Right hindlimb (tissue), 1 donor: Measurements from ENCODE around the gene PLGRKT.
"Not testable (repeated sequence)": the region's sequence is repeated elsewhere in the genome, so short reads cannot be mapped to it uniquely, and the experiment has no call there.

Experiments
- DNase-seq: peaks from one replicate; pipeline ENCODE4 v3.0.0-alpha.2; 2018

PLGRKT gene

GRCh38 chr9:5429873-5430564 is 7.7 kb downstream of the PLGRKT start:
- no peak for DNase-seq

DNA sequence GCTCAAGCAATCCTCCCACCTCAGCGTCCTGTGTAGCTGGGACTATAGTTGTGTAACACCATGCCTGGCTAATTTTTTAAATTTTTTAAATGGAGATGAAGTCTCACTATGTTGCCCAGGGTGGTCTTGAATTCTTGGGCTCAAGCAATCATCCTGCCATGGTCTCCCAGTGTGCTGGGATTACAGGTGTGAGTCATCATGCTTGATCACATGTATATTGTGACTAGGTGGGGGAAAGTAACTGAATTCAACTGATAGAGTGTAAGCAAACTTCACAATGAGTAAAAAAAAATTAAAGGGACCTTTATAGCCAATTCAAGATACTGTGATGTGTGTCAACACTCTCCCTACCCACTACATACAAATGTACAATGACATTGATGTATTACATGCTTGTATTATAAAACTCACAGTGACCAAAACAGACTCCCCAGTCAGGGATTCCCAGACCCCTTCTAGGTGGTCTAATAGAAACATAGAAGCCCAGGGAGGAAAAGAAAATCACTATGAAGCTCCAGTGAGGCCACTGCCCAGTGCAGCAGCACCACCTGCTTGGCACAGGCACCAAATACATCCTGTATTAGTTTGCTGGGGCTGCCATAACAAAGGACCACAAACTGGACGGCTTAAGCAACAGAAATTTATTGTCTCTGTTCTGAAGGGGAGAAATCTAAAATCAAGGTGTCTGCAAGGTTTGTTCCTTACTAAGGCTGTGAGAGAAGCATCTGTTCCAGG is 8.8 kb downstream of the PLGRKT start:
- no peak for DNase-seq

DNA sequence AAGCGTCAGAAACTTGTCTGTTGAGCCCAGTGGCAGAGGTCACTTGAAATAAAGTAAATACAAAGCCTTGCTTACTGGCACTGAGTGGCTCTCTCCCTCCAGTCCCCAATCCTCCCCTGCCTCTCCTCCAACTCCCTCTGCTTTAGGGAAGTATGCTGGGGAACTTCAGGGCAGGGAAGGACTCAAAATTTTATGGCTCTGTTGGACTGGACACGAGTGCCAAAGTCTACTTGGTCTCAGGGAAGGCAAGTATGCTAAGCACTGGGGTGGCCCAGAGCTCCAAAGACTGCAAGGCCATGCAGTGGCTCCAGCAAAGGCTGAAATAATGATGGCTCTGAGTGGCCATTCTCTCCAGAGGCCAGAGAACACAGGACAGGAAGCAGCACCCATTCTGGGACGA is 9.6 kb downstream of the PLGRKT start:
- no peak for DNase-seq

DNA sequence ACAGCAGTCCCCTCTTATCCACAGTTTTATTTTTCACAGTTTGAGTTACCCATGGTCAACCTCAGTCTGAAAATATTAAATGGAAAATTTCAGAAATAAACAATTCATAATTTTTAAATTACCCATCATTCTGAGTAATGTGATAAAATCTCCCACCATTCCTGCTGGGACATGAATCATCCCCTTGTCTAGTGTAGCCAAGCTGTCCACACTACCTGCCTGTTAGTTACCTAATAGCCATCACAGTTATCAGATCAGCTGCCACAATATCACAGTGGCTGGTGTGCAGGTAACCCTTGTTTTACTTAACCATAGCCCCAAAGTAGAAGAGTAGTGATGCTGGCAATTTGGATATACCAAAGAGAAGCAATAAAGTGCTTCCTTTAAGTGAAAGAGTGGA is 10.7 kb downstream of the PLGRKT start:
- DNase-seq = no peak

- no peak for DNase-seq
These were observed 12.6 kb downstream of the PLGRKT start for GRCh38 chr9:5425006-5425628.

DNA sequence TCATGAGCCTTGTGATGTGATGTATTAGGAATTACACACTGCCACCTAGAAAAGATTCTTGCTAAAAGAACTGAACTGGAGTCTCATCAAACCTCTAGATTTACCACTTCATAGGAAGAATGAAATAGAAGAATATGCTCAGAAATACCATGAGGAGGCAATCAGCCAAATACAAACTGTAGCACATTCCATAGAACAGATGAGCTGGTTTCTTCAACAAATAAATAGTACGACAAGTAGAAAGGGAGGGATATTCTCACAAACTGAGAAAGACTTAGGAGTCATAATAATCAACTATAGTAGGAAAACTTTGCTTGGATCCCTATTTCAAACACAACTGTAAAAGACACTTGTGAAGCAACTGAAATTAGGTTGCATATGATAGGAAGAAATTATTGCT is 15.4 kb downstream of the PLGRKT start:
- DNase-seq = no peak

DNA sequence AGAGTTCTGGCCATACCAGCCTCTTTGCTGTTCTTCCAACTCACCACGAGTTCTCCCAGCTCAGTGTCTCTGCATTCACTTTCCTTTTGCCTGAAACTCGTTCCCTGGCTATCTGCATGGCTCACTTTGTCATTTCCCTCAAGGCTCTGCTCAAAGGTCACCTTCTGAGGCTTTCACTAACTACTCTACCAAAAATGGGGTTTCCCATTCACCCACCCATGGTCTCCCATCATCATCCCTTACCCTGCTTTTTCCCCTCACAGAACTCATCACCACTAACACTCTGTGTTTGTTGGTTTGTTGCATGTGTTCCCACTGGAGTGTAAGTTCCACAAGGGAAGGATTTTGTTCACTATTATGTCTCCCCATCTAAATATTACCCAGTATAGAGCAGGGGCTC is 16.6 kb downstream of the PLGRKT start:
- no peak for DNase-seq

GRCh38 chr9:5419987-5420386 is 17.7 kb downstream of the PLGRKT start:
- no peak for DNase-seq

- DNase-seq = no peak
These were observed 19.2 kb downstream of the PLGRKT start for GRCh38 chr9:5418481-5418880.

- DNase-seq = no peak
These were observed 20.8 kb downstream of the PLGRKT start for GRCh38 chr9:5416953-5417352.

DNA sequence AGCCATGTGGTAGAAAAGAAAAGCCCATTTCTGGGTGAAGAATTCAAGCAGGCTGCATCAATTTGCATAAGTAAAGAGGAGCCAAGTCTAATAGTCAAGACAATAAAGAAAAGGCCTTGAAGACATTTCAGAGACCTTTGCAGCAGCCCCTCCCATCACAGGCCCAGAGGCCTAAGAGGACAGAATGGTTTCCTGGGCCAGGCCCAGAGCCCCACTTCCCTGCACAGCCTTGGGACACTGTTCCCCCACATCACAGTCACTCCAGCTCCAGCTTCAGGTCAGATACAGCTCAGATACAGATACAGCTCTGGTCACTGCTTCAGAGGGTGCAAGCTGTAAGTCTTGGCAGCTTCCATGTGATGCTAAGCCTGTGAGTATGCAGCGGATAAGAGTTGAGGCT is 29.1 kb downstream of the PLGRKT start:
- no peak for DNase-seq

DNA sequence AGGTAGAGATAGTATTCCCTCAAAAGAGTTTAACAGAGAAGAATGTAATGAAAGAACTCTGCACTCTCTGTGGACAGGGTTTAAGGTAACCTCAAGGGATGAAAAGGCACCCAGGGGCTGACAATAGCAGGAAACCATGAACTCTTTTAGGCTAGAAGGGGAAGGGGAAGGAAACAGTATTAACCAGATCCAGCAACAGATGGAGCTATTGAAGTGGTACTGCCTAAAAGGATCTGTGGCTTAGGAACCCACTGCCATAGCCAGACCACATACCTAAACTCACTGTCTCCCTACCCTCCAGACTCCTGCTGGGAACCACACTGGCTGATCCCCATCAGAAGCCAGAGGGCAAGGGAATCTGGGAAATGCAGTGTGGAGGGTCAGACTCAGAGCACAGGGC is 35.5 kb downstream of the PLGRKT start:
- DNase-seq = no peak

- DNase-seq = not testable (repeated sequence)
These were observed 40.2 kb downstream of the PLGRKT start for GRCh38 chr9:5397547-5397946.

DNA sequence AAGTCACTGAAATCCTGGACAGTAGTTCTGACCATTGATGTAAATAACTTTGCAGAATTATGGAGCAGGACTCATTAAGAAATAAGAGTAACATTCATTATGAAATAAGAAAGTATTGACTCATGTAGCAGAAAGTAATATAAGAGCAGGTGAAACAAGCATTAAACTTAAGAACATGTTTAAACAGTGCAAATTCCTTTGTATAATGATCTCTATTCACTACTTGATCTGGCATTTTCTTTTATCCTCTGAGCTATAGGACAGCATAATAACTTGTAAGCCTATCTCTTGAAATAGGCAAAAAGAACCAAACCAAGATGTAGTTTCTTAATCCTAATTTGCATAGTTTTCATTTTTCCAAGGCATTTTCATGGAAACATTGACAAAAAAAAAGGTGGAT is 42.3 kb downstream of the PLGRKT start:
- no peak for DNase-seq

DNA sequence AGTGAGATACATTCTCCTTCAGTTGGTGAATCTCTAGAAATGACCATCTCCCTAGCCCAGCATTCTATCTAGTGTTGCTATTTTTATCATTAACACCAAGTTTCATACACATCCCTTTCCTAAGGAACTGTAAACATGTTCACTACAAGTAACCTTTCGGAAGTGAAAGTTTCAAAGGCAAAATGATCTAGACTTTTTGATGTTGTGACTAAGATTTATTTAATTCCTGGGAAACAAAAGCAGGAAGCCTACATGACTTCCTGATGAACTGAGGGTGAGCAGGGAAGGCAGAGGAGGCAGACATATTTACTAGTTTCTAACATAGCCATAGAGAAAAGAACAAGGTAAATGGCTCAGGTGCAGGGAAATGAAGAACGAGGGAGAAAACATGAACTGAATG is 43.7 kb downstream of the PLGRKT start:
- not testable (repeated sequence) for DNase-seq

DNA sequence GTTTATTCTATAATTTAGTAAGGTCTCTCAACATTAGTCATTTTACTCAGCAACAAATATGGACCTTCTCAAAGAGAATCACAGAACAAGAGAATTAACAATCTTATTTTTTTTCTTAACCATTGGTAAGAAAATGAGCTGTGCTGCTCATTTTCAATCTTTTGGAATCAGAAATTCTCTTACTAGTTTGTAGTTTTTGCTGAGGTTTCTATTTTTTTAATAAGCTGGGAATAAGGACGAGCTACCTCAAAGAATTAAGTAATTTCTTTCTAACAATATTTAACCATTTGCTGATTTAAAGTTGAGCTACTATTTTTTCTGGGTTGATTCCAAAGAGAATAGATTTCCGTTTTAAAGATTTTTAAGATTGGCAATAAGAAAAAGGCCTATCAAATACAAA is 44.2 kb downstream of the PLGRKT start:
- no peak for DNase-seq

DNA sequence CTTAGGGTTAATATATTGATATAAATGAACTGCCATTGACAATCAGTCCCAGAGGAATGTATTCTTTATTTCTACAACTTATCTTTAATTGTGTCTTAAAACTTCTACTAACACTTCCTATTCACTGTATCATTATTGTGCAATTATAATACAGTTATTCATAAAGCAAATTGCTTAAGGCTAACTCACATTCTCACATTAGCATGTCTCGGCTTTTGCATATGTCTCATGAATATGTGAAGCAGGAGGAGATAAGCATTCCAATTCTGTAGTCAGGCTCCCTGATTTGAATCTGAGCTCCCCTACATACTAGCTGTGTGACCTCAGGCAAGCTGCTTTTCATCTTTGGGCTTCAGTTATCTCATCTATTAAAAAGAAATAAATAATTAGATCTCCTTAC is 45.4 kb downstream of the PLGRKT start:
- no peak for DNase-seq

- no peak for DNase-seq
These were observed 48.5 kb downstream of the PLGRKT start for GRCh38 chr9:5389109-5389732.

- DNase-seq = no peak
These were observed 49.5 kb downstream of the PLGRKT start for GRCh38 chr9:5388026-5388819.

DNA sequence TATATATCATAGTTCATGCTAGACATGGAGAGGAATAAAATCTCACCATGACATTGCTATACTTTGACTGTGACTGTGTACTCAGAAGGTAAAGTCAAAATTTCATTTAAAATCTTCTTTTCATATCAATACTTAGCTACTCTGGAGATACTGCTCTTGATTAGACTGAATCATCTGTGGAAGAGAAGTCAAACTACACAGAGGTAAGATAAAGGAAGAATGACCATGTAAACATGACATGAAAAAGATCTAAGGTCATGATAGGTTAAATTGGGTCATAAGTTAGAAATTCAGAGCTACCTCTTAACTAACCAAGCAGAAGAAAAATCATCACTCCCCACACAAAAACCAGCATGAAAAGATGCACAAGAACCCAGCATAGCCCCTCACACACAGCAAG is 53.3 kb downstream of the PLGRKT start:
- no peak for DNase-seq

GRCh38 chr9:5382479-5382878 is 55.2 kb downstream of the PLGRKT start:
- no peak for DNase-seq

- no peak for DNase-seq
These were observed 61.8 kb downstream of the PLGRKT start for GRCh38 chr9:5375790-5376477.
